ENCODE results near the gene ZBTB46. TPM values are rescaled to one million over a fixed set of nuclear protein-coding genes. Genes with fewer than 3 reads are reported as not detected.

The ZBTB46 gene
- total RNA-seq, 1 experiment from 2014 or later, result 13.5 TPM

- no peak overlapping the region for H3K4me3 ChIP-seq (ENCODE audit: insufficient read depth, low read depth, low read length)
- DNase-seq, result no peak
- peaks cover 12% of the 10 kb centered on the region for H3K36me3 ChIP-seq (replicated peaks; ENCODE audit: control insufficient read depth, insufficient read depth, low read length)
- H3K27me3 ChIP-seq (ENCODE audit: control insufficient read depth, insufficient read depth, low read length), result no peaks in the 10 kb centered on the region
Observed at GRCh38 chr20:63711085-63711645, 119.9 kb downstream of the ZBTB46 start.

- H3K36me3 ChIP-seq (replicated peaks; ENCODE audit: control insufficient read depth, insufficient read depth, low read length), result peaks cover 25% of the 10 kb centered on the region
- no peak for DNase-seq
- no peaks in the 10 kb centered on the region for H3K27me3 ChIP-seq (ENCODE audit: control insufficient read depth, insufficient read depth, low read length)
- no peak overlapping the region for H3K4me3 ChIP-seq (ENCODE audit: insufficient read depth, low read depth, low read length)
Observed at GRCh38 chr20:63709149-63709527, 121.9 kb downstream of the ZBTB46 start.

DNA sequence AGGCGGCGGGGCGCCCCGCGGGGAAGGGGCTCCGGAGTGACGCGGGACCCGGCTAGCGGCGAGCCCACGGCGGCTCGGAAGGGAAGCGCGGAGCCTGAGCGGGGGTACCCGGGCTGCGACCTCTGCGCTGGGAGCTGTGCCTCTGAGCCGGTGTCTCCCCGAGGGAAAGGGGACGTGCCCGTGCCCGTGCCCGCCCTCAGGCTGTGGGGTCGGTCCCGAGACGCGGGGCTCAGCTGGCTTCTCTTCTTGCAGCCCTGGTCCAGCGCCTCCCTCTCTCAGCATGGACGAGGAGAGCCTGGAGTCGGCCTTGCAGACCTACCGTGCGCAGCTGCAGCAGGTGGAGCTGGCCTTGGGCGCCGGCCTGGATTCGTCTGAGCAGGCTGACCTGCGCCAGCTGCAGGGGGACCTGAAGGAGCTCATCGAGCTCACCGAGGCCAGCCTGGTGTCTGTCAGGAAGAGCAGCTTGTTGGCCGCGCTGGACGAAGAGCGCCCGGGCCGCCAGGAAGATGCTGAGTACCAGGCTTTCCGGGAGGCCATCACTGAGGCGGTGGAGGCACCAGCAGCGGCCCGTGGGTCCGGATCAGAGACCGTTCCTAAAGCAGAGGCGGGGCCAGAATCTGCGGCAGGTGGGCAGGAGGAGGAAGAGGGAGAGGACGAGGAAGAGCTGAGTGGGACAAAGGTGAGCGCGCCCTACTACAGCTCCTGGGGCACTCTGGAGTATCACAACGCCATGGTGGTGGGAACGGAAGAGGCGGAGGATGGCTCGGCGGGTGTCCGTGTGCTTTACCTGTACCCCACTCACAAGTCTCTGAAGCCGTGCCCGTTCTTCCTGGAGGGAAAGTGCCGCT lies 122.5 kb downstream of the ZBTB46 start:
- H3K36me3 ChIP-seq (replicated peaks; ENCODE audit: control insufficient read depth, insufficient read depth, low read length), result peaks cover 25% of the 10 kb centered on the region
- H3K27me3 ChIP-seq (ENCODE audit: control insufficient read depth, insufficient read depth, low read length), result no peaks in the 10 kb centered on the region
- DNase-seq, result no peak
- peak overlapping the region; percentile 91 for H3K4me3 ChIP-seq (ENCODE audit: insufficient read depth, low read depth, low read length)

DNA sequence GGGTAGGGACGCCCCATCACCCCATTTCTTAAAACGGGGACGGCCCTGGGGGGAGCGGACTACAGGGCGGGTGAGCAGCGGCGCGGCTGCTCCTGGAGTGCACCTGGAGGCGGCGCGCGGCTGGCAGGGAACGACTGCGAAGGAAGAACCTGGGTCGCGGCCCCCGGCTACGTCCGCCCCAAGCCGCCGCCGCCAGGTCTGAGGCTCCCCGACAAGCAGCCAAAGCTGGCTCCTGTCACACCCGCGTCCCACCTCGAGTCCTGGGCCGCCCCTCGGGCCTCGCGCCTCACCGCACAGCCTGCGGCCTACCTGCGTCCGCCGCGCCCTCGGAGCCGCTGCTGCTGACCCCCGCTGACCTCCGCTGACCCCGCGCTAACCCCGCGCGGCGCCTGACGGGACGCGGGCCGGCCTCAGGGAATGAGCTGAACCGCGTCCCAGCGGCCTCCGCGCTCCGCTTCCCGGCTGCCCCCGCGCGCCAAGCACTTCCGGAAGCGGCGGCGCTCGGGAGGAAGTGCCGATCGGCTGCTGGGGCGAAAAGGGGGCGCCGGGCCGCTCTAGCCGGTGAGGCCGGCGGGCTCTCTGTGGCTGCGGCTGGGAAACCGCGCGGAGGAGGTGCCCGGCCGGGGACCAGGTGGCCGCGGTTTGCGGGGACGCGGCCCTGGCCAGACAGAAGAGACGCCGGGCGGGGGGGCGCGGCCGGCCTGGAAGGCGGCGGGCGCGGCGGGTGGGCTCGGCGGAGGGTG lies 123.3 kb downstream of the ZBTB46 start, which contains the start of the genes ARFRP1 and ZGPAT:
TSS of gene ARFRP1 (minus strand) at position 419 of the 743 bp plus-strand sequence. CDS start 885 bp downstream, outside the sequence.
TSS of gene ZGPAT (plus strand) at position 482 of the 743 bp plus-strand sequence. CDS start 542 bp downstream, outside the sequence.
- peaks cover 25% of the 10 kb centered on the region for H3K36me3 ChIP-seq (replicated peaks; ENCODE audit: control insufficient read depth, insufficient read depth, low read length)
- H3K27me3 ChIP-seq (ENCODE audit: control insufficient read depth, insufficient read depth, low read length), result no peaks in the 10 kb centered on the region
- peak; percentile 97 for DNase-seq
- peak within 1 kb of the TSS; percentile 91 for H3K4me3 ChIP-seq (ENCODE audit: insufficient read depth, low read depth, low read length)

DNA sequence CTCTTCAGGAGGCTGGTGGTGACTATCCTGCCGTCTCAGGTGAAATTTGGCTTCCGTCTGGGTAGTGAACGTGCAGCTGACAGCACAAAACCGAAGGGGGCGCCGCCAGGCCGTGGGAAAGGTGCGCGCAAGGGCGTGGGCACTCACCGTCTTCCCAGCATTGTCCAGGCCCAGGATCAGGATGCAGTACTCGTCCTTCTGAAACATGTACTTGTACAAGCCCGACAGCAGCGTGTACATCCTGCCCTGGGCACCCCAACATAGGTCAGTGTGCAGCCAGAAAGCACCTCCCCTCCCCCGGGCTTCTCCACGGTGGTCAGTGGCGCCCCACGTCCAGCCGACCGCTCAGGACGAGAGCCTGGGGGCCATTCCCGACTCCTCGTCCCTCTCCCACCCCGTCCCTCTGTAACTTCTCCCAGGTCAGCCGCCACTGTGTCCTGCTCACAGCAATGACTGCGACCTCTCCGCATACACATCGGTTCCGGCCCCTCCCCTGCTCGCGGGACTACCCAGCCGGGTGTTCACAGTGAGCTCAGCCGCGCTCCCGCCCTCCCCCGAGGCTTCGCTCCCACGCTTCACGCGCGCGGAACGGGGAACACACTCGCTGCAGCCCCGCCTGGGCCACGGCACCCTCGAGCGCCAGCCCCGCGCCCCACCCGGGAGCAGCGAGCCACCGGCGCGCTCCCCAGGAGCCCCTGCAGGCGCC lies 124.1 kb downstream of the ZBTB46 start:
- peaks cover 25% of the 10 kb centered on the region for H3K36me3 ChIP-seq (replicated peaks; ENCODE audit: control insufficient read depth, insufficient read depth, low read length)
- peak; percentile 86 for DNase-seq
- H3K27me3 ChIP-seq (ENCODE audit: control insufficient read depth, insufficient read depth, low read length), result no peaks in the 10 kb centered on the region
- peak overlapping the region; percentile 91 for H3K4me3 ChIP-seq (ENCODE audit: insufficient read depth, low read depth, low read length)

GRCh38 chr20:63706027-63706695 lies 124.9 kb downstream of the ZBTB46 start:
- no peak for DNase-seq
- Histone ChIP-seq H3K27me3 (ENCODE audit: control insufficient read depth, insufficient read depth, low read length) (no peaks in the 10 kb centered on the region), H3K36me3 (replicated peaks; ENCODE audit: control insufficient read depth, insufficient read depth, low read length) (peaks cover 20% of the 10 kb centered on the region), H3K4me3 (ENCODE audit: insufficient read depth, low read depth, low read length) (peak overlapping the region; percentile 91)

DNA sequence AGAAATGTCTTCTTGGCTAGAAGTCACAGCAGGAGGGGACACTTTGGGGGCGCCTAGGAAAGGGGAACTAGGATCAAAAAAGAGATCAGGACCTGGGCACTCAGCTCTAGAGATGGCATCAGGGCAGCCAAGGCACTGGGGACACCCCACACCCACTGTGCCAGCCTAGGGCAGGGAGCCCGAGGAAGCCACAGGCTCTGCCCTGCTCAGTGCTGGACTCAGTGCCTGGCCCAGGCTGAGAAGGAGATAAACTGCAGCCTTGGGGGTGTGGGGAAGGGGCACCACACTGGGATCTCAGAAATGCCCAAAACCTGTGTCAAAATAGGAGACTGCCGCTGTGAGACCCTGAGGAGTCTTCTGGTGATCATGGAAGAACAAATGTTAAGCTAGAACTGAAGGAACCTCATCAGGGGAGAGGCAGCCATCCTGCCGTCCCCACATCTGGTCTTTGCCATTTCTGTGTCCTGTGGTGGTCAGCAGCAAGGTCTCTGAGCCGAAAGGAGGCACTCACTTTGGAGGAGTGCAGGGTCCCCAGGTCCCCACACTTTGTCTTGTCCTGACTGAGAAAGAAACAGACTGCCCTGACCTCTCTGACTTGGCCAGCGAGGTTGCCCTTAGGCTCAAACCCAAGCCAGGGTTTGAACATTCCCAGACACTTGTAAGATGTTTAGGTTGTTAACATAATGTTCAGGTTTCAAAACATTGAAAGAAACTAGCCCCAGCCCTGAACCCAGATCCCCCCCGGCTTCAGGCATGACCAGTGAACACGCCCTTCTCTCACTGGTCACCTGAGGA lies 125.6 kb downstream of the ZBTB46 start:
- H3K4me3 ChIP-seq (ENCODE audit: insufficient read depth, low read depth, low read length), result no peak overlapping the region
- DNase-seq, result no peak
- no peaks in the 10 kb centered on the region for H3K27me3 ChIP-seq (ENCODE audit: control insufficient read depth, insufficient read depth, low read length)
- peaks cover 18% of the 10 kb centered on the region for H3K36me3 ChIP-seq (replicated peaks; ENCODE audit: control insufficient read depth, insufficient read depth, low read length)

DNA sequence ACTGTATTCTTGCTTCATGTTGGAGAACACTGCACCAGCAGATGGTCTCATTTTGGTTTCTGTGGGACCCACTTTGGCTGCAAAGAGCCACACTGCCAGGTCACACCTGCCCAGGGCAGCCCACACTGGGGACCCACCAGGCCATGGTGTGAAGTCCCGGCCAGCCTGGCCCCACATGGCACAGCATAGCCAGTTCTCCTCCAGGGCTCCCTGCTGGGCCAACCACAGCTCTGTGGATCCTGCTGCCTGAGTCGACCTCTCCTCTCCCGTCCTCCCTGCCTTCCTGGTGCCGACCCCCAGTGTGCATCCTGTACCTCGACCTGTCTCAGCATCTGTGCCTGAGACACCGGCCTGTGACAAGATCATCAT lies 126.3 kb downstream of the ZBTB46 start:
- Histone ChIP-seq H3K36me3 (replicated peaks; ENCODE audit: control insufficient read depth, insufficient read depth, low read length) (peaks cover 18% of the 10 kb centered on the region), H3K27me3 (ENCODE audit: control insufficient read depth, insufficient read depth, low read length) (no peaks in the 10 kb centered on the region), H3K4me3 (ENCODE audit: insufficient read depth, low read depth, low read length) (no peak overlapping the region)
- peak; percentile 33 for DNase-seq

GRCh38 chr20:63703976-63704748 lies 126.9 kb downstream of the ZBTB46 start:
- Histone ChIP-seq H3K27me3 (ENCODE audit: control insufficient read depth, insufficient read depth, low read length) (no peaks in the 10 kb centered on the region), H3K36me3 (replicated peaks; ENCODE audit: control insufficient read depth, insufficient read depth, low read length) (peaks cover 16% of the 10 kb centered on the region), H3K4me3 (ENCODE audit: insufficient read depth, low read depth, low read length) (no peak overlapping the region)
- DNase-seq, result peak; percentile 37

DNA sequence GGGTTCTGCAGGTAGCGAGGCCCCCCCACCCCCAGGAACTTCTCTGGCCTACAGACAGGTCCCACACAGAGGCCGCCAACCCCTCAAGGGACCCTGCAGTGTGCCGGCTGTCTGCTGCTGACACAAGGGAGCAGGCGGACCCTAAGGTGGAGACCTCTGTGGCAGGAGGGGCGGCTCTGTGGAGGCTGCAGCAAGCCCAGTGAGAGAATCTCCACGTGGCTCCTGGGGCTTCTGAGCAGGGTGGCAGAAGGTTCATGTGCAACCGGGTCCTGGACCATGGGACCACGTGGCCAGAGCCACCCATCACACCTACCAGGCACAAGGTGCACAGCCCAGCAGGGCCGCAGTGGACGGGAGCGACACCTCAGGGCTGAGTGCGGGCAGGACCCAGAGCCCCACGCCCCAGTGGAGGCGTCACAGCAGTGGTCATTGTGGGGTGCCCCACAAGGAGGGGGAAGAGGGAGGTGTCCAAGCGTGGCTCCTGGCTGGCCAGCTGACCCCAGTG lies 127.5 kb downstream of the ZBTB46 start:
- no peaks in the 10 kb centered on the region for H3K27me3 ChIP-seq (ENCODE audit: control insufficient read depth, insufficient read depth, low read length)
- DNase-seq, result peak; percentile 42
- H3K36me3 ChIP-seq (replicated peaks; ENCODE audit: control insufficient read depth, insufficient read depth, low read length), result peaks cover 16% of the 10 kb centered on the region
- H3K4me3 ChIP-seq (ENCODE audit: insufficient read depth, low read depth, low read length), result no peak overlapping the region

DNA sequence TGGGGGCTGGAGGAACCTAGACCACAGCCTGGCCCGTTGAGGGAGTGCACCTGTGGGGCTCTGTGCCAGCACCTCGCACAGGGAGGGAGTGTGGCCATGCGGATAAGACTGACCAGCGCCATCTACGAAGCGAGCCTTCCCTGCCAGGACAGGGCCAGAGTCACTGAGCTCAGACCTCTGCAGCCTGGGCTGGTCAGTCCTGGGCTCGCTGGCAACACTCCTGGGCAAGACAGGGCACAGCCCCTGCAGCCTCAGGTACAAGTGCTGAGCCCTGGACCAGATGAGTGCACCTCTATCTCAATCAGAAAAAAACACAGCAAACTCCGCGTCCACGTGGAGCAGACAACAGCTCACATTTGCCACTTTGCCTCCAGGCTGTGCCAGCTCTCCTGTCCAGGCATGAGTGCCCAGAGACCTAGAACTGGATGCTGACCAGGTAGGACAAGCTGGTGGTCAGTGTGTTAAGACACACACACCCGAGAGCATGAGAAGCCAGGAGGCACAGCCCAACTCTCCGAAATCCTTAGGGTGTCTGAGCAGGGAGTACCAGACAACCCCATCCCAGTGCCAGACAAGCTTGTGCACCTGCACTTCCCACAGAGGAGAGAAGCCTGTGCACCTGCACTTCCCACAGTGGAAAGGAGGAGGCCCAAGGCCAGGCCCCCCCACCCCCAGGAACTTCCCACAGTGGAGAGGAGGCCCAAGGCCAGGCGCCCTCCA lies 128.2 kb downstream of the ZBTB46 start:
- Histone ChIP-seq H3K27me3 (ENCODE audit: control insufficient read depth, insufficient read depth, low read length) (no peaks in the 10 kb centered on the region), H3K36me3 (replicated peaks; ENCODE audit: control insufficient read depth, insufficient read depth, low read length) (peaks cover 16% of the 10 kb centered on the region), H3K4me3 (ENCODE audit: insufficient read depth, low read depth, low read length) (no peak overlapping the region)
- peak; percentile 31 for DNase-seq

DNA sequence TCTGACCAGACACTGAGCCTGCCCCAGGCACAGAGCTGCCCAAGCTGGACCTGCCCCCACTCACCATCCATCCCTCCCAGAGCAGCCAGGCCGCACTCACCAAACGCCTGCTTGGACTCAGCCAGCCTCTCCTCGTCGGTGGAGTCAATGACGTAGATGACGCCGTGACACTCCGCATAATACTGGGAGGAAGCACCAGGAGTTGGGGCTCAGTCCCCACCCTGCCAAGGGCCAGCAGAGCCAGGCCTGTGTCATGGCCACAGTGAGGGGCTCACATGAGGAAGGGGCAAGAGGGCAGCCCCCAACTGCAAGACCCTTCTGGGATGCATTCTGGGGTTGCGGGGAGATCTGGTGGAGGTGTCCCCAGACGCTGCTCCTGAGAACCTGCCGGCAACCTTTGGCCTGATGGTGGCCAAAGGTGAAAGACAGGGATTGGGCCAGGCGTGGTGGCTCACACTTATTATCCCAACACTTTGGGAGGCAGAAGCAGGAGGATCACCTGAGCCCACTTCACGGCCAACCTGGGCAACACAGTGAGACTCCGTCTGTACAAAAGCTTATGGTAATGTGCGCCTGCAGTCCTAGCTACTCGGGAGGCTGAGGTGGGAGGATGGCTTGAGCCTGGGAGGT lies 128.9 kb downstream of the ZBTB46 start:
- DNase-seq, result no peak
- H3K36me3 ChIP-seq (replicated peaks; ENCODE audit: control insufficient read depth, insufficient read depth, low read length), result peaks cover 16% of the 10 kb centered on the region
- H3K4me3 ChIP-seq (ENCODE audit: insufficient read depth, low read depth, low read length), result no peak overlapping the region
- H3K27me3 ChIP-seq (ENCODE audit: control insufficient read depth, insufficient read depth, low read length), result no peaks in the 10 kb centered on the region; the same call in 1 of the 2 replicates
